ENCODE results near the gene ZRANB1. TPM values are rescaled to one million over a fixed set of nuclear protein-coding genes. Genes with fewer than 3 reads are reported as not detected.

The ZRANB1 gene
- total and polyA plus RNA-seq, 2 experiments from 2014 or later, result 7.9 to 30.0 TPM

- DNase-seq (ENCODE audit: low spot score), result no peak
- Histone ChIP-seq H3K27ac (peak overlapping the region; percentile 71), H3K4me3 (no peak overlapping the region), H4K20me1 (ENCODE audit: insufficient read depth, poor library complexity, severe bottlenecking) (peaks cover 61% of the 10 kb centered on the region), H3K79me2 (peaks cover 86% of the 10 kb centered on the region), H3K4me2 (peak overlapping the region; percentile 42), H3K4me1 (ENCODE audit: insufficient read depth) (peaks cover 45% of the 10 kb centered on the region), H2AFZ (no peak overlapping the region), H3K9me2 (replicated peaks; ENCODE audit: insufficient read depth) (no peaks in the 10 kb centered on the region), H3K9me3 (ENCODE audit: low read depth) (no peaks in the 10 kb centered on the region), H3K36me3 (replicated peaks; ENCODE audit: insufficient read depth, low read depth) (no peaks in the 10 kb centered on the region), H3K27me3 (no peaks in the 10 kb centered on the region)
- TF ChIP-seq EZH2phosphoT487 (IDR thresholded peaks at IDR 0.05; ENCODE audit: low read depth, severe bottlenecking, unreplicated experiment) (no peak), EZH2 (IDR thresholded peaks at IDR 0.05; ENCODE audit: borderline replicate concordance) (no peak), CTCF (IDR thresholded peaks at IDR 0.05; ENCODE audit: poor library complexity) (no peak)
- 36% methylated on average over 11 of the region's 11 CpGs for WGBS (ENCODE audit: low lambda C conversion rate, missing lambda C conversion rate)
Observed at GRCh38 chr10:125035136-125035535, 93.2 kb downstream of the ZRANB1 start.

GRCh38 chr10:125035588-125036295 lies 93.8 kb downstream of the ZRANB1 start:
- Histone ChIP-seq H3K27ac (peak overlapping the region; percentile 71), H3K9me3 (ENCODE audit: low read depth) (no peaks in the 10 kb centered on the region), H3K79me2 (peaks cover 86% of the 10 kb centered on the region), H2AFZ (no peak overlapping the region), H3K4me3 (no peak overlapping the region), H4K20me1 (ENCODE audit: insufficient read depth, poor library complexity, severe bottlenecking) (peaks cover 59% of the 10 kb centered on the region), H3K4me2 (peak overlapping the region; percentile 42), H3K27me3 (no peaks in the 10 kb centered on the region), H3K36me3 (replicated peaks; ENCODE audit: insufficient read depth, low read depth) (no peaks in the 10 kb centered on the region), H3K4me1 (ENCODE audit: insufficient read depth) (peaks cover 43% of the 10 kb centered on the region), H3K9me2 (replicated peaks; ENCODE audit: insufficient read depth) (no peaks in the 10 kb centered on the region)
- 79% methylated on average over 7 of the region's 7 CpGs for WGBS (ENCODE audit: low lambda C conversion rate, missing lambda C conversion rate)
- TF ChIP-seq EZH2phosphoT487 (IDR thresholded peaks at IDR 0.05; ENCODE audit: low read depth, severe bottlenecking, unreplicated experiment), result no peak
- no peak for TF ChIP-seq CTCF (IDR thresholded peaks at IDR 0.05; ENCODE audit: poor library complexity)
- TF ChIP-seq EZH2 (IDR thresholded peaks at IDR 0.05; ENCODE audit: borderline replicate concordance), result no peak
- DNase-seq (ENCODE audit: low spot score), result no peak

- Histone ChIP-seq H3K79me2 (peaks cover 88% of the 10 kb centered on the region), H3K27ac (peak overlapping the region; percentile 71), H2AFZ (no peak overlapping the region), H3K27me3 (no peaks in the 10 kb centered on the region), H3K4me2 (no peak overlapping the region), H3K9me3 (ENCODE audit: low read depth) (no peaks in the 10 kb centered on the region), H3K9me2 (replicated peaks; ENCODE audit: insufficient read depth) (no peaks in the 10 kb centered on the region), H3K36me3 (replicated peaks; ENCODE audit: insufficient read depth, low read depth) (no peaks in the 10 kb centered on the region), H3K4me3 (no peak overlapping the region), H3K4me1 (ENCODE audit: insufficient read depth) (peaks cover 43% of the 10 kb centered on the region), H4K20me1 (ENCODE audit: insufficient read depth, poor library complexity, severe bottlenecking) (peaks cover 59% of the 10 kb centered on the region)
- TF ChIP-seq CTCF (IDR thresholded peaks at IDR 0.05; ENCODE audit: poor library complexity), result no peak
- no peak for TF ChIP-seq EZH2 (IDR thresholded peaks at IDR 0.05; ENCODE audit: borderline replicate concordance)
- TF ChIP-seq EZH2phosphoT487 (IDR thresholded peaks at IDR 0.05; ENCODE audit: low read depth, severe bottlenecking, unreplicated experiment), result no peak
- 74% methylated on average over 8 of the region's 8 CpGs for WGBS (ENCODE audit: low lambda C conversion rate, missing lambda C conversion rate)
- DNase-seq (ENCODE audit: low spot score), result peak; percentile 77
Observed at GRCh38 chr10:125037145-125037877, 95.4 kb downstream of the ZRANB1 start.

Small RNA genes lying within 50 kb of the gene (microRNA-seq; reads per million reads assigned to microRNA genes)
- gene MIR4296, result not detected

Small RNA genes lying within 50 kb of the gene (small RNA-seq; reads per million reads assigned to genes)
- gene MIR4296, result not detected

Other genes with a start within 250 kb of the ZRANB1 start
- gene FAM53B, start 197.7 kb upstream of the ZRANB1 start, total RNA-seq, result 20.6 and 23.6 TPM in 2 replicates
- 9.1 and 10.3 TPM in 2 replicates for gene FAM53B, start 197.7 kb upstream of the ZRANB1 start, polyA plus RNA-seq
- gene EEF1AKMT2, start 150.2 kb upstream of the ZRANB1 start, total RNA-seq, result 10.5 and 13.4 TPM in 2 replicates
- 9.8 and 10.3 TPM in 2 replicates for gene EEF1AKMT2, start 150.2 kb upstream of the ZRANB1 start, polyA plus RNA-seq
- 16.2 and 17.6 TPM in 2 replicates for gene ABRAXAS2, start 140.3 kb upstream of the ZRANB1 start, total RNA-seq
- 8.6 and 9.2 TPM in 2 replicates for gene ABRAXAS2, start 140.3 kb upstream of the ZRANB1 start, polyA plus RNA-seq
- 61.3 and 61.5 TPM in 2 replicates for gene CTBP2, start 218.4 kb downstream of the ZRANB1 start, total RNA-seq
- 81.0 and 85.3 TPM in 2 replicates for gene CTBP2, start 218.4 kb downstream of the ZRANB1 start, polyA plus RNA-seq